ENCODE data around the gene HBZ.

The HBZ gene

GRCh38 chr16:192686-193085, 40.2 kb downstream of the HBZ start:
- Histone ChIP-seq H3K79me2 (ENCODE audit: insufficient read depth, low read length) (peaks cover 13% of the 10 kb centered on the region; the same call in 1 of the 2 replicates), H3K27me3 (ENCODE audit: insufficient read depth, low read length, poor library complexity) (no peaks in the 10 kb centered on the region), H3K4me1 (ENCODE audit: insufficient read depth, low read length) (no peaks in the 10 kb centered on the region), H3K9ac (ENCODE audit: low read depth, low read length) (no peak overlapping the region), H2AFZ (ENCODE audit: low read depth, low read length) (no peak overlapping the region), H3K4me3 (ENCODE audit: low read depth in 1 of 2, low read length in 2 of 2) (no peak overlapping the region), H3K36me3 (ENCODE audit: insufficient read depth, low read length) (peaks cover 100% of the 10 kb centered on the region), H3K4me2 (ENCODE audit: insufficient read depth, low read length) (no peak overlapping the region), H3K9me3 (ENCODE audit: insufficient read depth, low read length, severe bottlenecking) (no peaks in the 10 kb centered on the region), H4K20me1 (ENCODE audit: insufficient read depth, low read length) (peaks cover 43% of the 10 kb centered on the region), H3K27ac (ENCODE audit: low read length) (no peak overlapping the region)
- TF ChIP-seq CTCF (IDR thresholded peaks at IDR 0.05; ENCODE audit: borderline replicate concordance, extremely low read depth, low read length, poor library complexity, severe bottlenecking) (no peak), EZH2 (IDR thresholded peaks at IDR 0.05; ENCODE audit: borderline replicate concordance, low read depth, low read length, severe bottlenecking) (no peak)
- ATAC-seq (ENCODE audit: insufficient read depth, low read depth) (no peak), DNase-seq (no peak)

GRCh38 chr16:193441-193840, 41.0 kb downstream of the HBZ start:
- Histone ChIP-seq H3K4me3 (ENCODE audit: low read depth in 1 of 2, low read length in 2 of 2) (no peak overlapping the region), H3K9ac (ENCODE audit: low read depth, low read length) (no peak overlapping the region), H3K27me3 (ENCODE audit: insufficient read depth, low read length, poor library complexity) (no peaks in the 10 kb centered on the region), H3K4me1 (ENCODE audit: insufficient read depth, low read length) (no peaks in the 10 kb centered on the region), H2AFZ (ENCODE audit: low read depth, low read length) (no peak overlapping the region), H4K20me1 (ENCODE audit: insufficient read depth, low read length) (peaks cover 42% of the 10 kb centered on the region), H3K9me3 (ENCODE audit: insufficient read depth, low read length, severe bottlenecking) (no peaks in the 10 kb centered on the region), H3K79me2 (ENCODE audit: insufficient read depth, low read length) (peaks cover 15% of the 10 kb centered on the region; the same call in 1 of the 2 replicates), H3K4me2 (ENCODE audit: insufficient read depth, low read length) (no peak overlapping the region), H3K27ac (ENCODE audit: low read length) (no peak overlapping the region), H3K36me3 (ENCODE audit: insufficient read depth, low read length) (peaks cover 100% of the 10 kb centered on the region)
- TF ChIP-seq CTCF (IDR thresholded peaks at IDR 0.05; ENCODE audit: borderline replicate concordance, extremely low read depth, low read length, poor library complexity, severe bottlenecking) (no peak), EZH2 (IDR thresholded peaks at IDR 0.05; ENCODE audit: borderline replicate concordance, low read depth, low read length, severe bottlenecking) (no peak)
- DNase-seq (no peak), ATAC-seq (ENCODE audit: insufficient read depth, low read depth) (no peak)

GRCh38 chr16:194516-194915, 42.1 kb downstream of the HBZ start:
- no peak for DNase-seq
- Histone ChIP-seq H3K27me3 (ENCODE audit: insufficient read depth, low read length, poor library complexity) (no peaks in the 10 kb centered on the region), H3K27ac (ENCODE audit: low read length) (no peak overlapping the region), H4K20me1 (ENCODE audit: insufficient read depth, low read length) (peaks cover 37% of the 10 kb centered on the region), H3K79me2 (ENCODE audit: insufficient read depth, low read length) (peaks cover 17% of the 10 kb centered on the region; the same call in 1 of the 2 replicates), H3K4me3 (ENCODE audit: low read depth in 1 of 2, low read length in 2 of 2) (no peak overlapping the region), H3K4me1 (ENCODE audit: insufficient read depth, low read length) (no peaks in the 10 kb centered on the region), H3K4me2 (ENCODE audit: insufficient read depth, low read length) (no peak overlapping the region), H2AFZ (ENCODE audit: low read depth, low read length) (no peak overlapping the region), H3K9me3 (ENCODE audit: insufficient read depth, low read length, severe bottlenecking) (no peaks in the 10 kb centered on the region), H3K36me3 (ENCODE audit: insufficient read depth, low read length) (peaks cover 100% of the 10 kb centered on the region), H3K9ac (ENCODE audit: low read depth, low read length) (no peak overlapping the region)
- TF ChIP-seq CTCF (IDR thresholded peaks at IDR 0.05; ENCODE audit: borderline replicate concordance, extremely low read depth, low read length, poor library complexity, severe bottlenecking) (no peak), EZH2 (IDR thresholded peaks at IDR 0.05; ENCODE audit: borderline replicate concordance, low read depth, low read length, severe bottlenecking) (no peak)
- no peak for ATAC-seq (ENCODE audit: insufficient read depth, low read depth)

GRCh38 chr16:200388-200787, 47.9 kb downstream of the HBZ start:
- Histone ChIP-seq H3K36me3 (ENCODE audit: insufficient read depth, low read length) (peaks cover 94% of the 10 kb centered on the region), H3K9me3 (ENCODE audit: insufficient read depth, low read length, severe bottlenecking) (no peaks in the 10 kb centered on the region), H2AFZ (ENCODE audit: low read depth, low read length) (no peak overlapping the region), H3K4me1 (ENCODE audit: insufficient read depth, low read length) (no peaks in the 10 kb centered on the region), H3K79me2 (ENCODE audit: insufficient read depth, low read length) (peaks cover 31% of the 10 kb centered on the region; the same call in 1 of the 2 replicates), H3K27me3 (ENCODE audit: insufficient read depth, low read length, poor library complexity) (no peaks in the 10 kb centered on the region), H4K20me1 (ENCODE audit: insufficient read depth, low read length) (peaks cover 15% of the 10 kb centered on the region; the same call in 1 of the 2 replicates), H3K4me2 (ENCODE audit: insufficient read depth, low read length) (no peak overlapping the region), H3K4me3 (ENCODE audit: low read depth in 1 of 2, low read length in 2 of 2) (no peak overlapping the region), H3K9ac (ENCODE audit: low read depth, low read length) (no peak overlapping the region), H3K27ac (ENCODE audit: low read length) (no peak overlapping the region)
- DNase-seq (no peak), ATAC-seq (ENCODE audit: insufficient read depth, low read depth) (no peak)
- TF ChIP-seq EZH2 (IDR thresholded peaks at IDR 0.05; ENCODE audit: borderline replicate concordance, low read depth, low read length, severe bottlenecking) (no peak), CTCF (IDR thresholded peaks at IDR 0.05; ENCODE audit: borderline replicate concordance, extremely low read depth, low read length, poor library complexity, severe bottlenecking) (no peak)
